Thymus (tissue), 11 donors: ENCODE measurements around the gene PLA2G6. TPM values are rescaled to one million over a fixed set of nuclear protein-coding genes. Genes with fewer than 3 reads are reported as not detected.
A peak's percentile ranks its signal among the peaks of the same experiment; 100 is the strongest.

ENCODE experiments used
- DNase-seq, 9 donors: peaks; one replicate each; pipeline ENCODE4 v3.0.0-alpha.2; 2013; ENCODE audit warnings: low spot score in 9 of 9, low read depth in 6 of 9, missing footprints in 1 of 9
- H3K27ac ChIP-seq, 2 donors: one replicate each; pipeline ENCODE4 v1.5.1; 2013; ENCODE audit warnings: control low read depth in 1 of 2, low read depth in 1 of 2, low read length in 1 of 2, mild to moderate bottlenecking in 1 of 2, moderate library complexity in 1 of 2
- H3K27me3 ChIP-seq, 2 donors: one replicate each; pipeline ENCODE4 v1.5.1; 2013; ENCODE audit warnings: low read length in 1 of 2; ENCODE audit not compliant: control insufficient read depth in 2 of 2, insufficient read depth in 1 of 2
- H3K36me3 ChIP-seq, 2 donors: one replicate each; pipeline ENCODE4 v1.5.1; 2013; ENCODE audit warnings: low read length in 1 of 2, mild to moderate bottlenecking in 1 of 2, moderate library complexity in 1 of 2; ENCODE audit not compliant: control insufficient read depth in 2 of 2, insufficient read depth in 2 of 2
- H3K4me1 ChIP-seq, 2 donors: one replicate each; pipeline ENCODE4 v1.5.1; 2013; ENCODE audit warnings: low read length in 2 of 2; ENCODE audit not compliant: control insufficient read depth in 2 of 2, insufficient read depth in 2 of 2
- H3K4me3 ChIP-seq, 2 donors: one replicate each; pipeline ENCODE4 v1.5.1; 2013; ENCODE audit warnings: low read length in 2 of 2, control low read depth in 1 of 2, mild to moderate bottlenecking in 1 of 2
- H3K9me3 ChIP-seq, 2 donors: one replicate each; pipeline ENCODE4 v1.5.1; 2013; ENCODE audit warnings: low read length in 1 of 2, mild to moderate bottlenecking in 1 of 2; ENCODE audit not compliant: control insufficient read depth in 2 of 2, insufficient read depth in 1 of 2
- WGBS: extraction: QIAGEN DNeasy Blood & Tissue Kit; methylation state at CpG from one replicate; pipeline ENCODE4 v1.1.7; 2013; 5-methylcytosine and 5-hydroxymethylcytosine counted together
- polyA plus RNA-seq: library from polyadenylated mRNA; stranded (reverse); fragments of 200-250 nt; gene quantifications from one replicate; pipeline ENCODE4 v1.2.3, GENCODE V29; 2013
- total RNA-seq: library from RNA; stranded (reverse); fragments of 120-200 nt; gene quantifications from one replicate; pipeline ENCODE4 v1.2.4, GENCODE V29; 2013
- donor health status: healthy.

Gene PLA2G6
- total and polyA plus RNA-seq, 2 donors = 25.6 to 103 TPM

DNA sequence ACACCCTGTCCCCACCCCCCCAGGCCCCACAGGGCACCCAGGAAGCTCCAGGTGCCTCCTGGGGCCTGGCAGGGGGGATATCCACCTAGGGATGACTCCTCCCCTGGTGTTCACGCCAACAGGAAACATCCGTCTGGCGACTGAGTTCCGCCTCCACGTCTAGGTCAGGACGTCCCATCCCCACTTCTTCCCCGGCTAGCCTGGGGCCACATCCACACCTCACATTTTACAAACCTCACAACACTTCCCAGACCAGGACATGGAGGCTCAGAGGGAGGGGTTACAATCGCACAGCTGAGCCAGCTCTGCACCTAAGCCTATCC is 41.1 kb upstream of the PLA2G6 start:
- 83% methylated on average over 8 of the region's 8 CpGs for WGBS
- no peaks in the 10 kb centered on the region for H3K27me3 ChIP-seq
- peaks cover 7 to 28% of the 10 kb centered on the region in 2 donors for H3K36me3 ChIP-seq
- no peak for DNase-seq
- peaks cover 0 to 19% of the 10 kb centered on the region in 2 donors for H3K4me1 ChIP-seq
- H3K27ac ChIP-seq = no peak overlapping the region
- no peak overlapping the region for H3K4me3 ChIP-seq
- H3K9me3 ChIP-seq = peaks cover 0 to 1% of the 10 kb centered on the region in 2 donors

DNA sequence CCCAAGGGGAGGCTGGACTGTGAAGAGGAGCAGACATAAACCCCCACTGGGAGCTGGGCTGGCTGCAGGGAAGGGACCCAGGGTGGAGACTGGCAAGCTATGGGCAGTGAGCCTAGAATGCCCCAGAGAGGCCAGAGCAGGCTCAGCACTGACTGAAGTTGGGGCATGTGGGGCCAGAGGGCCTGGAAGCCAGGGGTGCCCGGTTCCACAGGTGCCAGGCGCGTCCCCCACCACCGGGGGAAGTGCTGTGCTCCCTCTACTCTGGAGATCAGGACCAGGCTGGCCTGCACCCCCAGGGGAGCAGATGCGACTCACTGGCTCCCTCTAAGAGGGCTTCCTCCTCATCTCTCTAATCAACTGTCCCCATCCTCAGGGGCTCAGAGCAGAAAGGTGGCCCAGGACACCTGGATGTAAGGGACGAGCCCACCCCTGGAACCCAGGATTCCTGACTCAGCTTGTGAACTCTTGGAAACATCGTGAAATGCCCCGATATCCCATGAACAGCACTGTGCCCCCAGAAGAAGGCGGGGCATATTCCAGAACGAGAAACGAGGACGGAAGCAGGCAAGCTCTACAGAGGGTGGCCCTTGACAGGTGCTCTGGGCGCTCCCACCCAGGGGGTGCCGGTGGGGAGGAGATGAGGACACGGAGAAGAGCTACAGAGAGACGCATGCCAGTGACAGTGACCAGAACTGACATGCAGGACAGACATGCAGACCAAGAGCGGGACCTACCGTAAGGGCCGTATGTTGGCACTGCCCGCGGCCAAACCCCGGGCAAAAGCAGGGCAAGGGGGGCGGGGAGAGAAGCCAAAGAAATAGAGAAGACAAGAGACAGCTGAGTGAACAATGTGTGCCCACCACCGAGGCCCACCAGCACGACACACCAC is 40.5 kb upstream of the PLA2G6 start:
- DNase-seq = no peak
- no peaks in the 10 kb centered on the region for H3K27me3 ChIP-seq
- H3K4me3 ChIP-seq = no peak overlapping the region
- H3K36me3 ChIP-seq = peaks cover 4 to 22% of the 10 kb centered on the region in 2 donors
- WGBS = 94% methylated on average over 25 of the region's 25 CpGs
- H3K9me3 ChIP-seq = peaks cover 0 to 1% of the 10 kb centered on the region in 2 donors
- H3K27ac ChIP-seq = no peak overlapping the region
- H3K4me1 ChIP-seq = peaks cover 0 to 19% of the 10 kb centered on the region in 2 donors

DNA sequence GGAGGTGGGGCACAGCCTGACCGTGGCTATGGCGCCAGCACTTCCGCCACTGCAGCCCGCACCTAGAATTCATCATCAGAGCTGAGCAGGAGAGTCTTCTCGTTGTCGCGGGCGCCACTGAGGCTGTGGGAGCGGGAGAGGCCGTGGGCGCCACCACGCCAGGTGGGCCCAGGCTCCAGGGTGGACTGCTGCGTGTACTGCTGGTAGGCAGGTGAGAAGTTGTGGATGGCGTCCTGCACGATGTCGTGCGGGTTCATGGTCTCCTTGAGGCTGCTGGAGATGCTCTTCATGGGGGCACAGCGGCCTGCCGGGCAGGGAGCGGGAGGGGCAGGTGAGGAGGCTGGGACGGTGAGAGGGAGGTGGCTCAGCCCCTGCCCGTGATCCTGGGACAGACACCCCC is 39.8 kb upstream of the PLA2G6 start:
- H3K4me1 ChIP-seq = peaks cover 0 to 19% of the 10 kb centered on the region in 2 donors
- no peak overlapping the region for H3K4me3 ChIP-seq
- H3K9me3 ChIP-seq = peaks cover 0 to 1% of the 10 kb centered on the region in 2 donors
- no peak overlapping the region for H3K27ac ChIP-seq
- WGBS = 95% methylated on average over 22 of the region's 22 CpGs
- H3K27me3 ChIP-seq = no peaks in the 10 kb centered on the region
- H3K36me3 ChIP-seq = peaks cover 4 to 19% of the 10 kb centered on the region in 2 donors
- DNase-seq = no peak

DNA sequence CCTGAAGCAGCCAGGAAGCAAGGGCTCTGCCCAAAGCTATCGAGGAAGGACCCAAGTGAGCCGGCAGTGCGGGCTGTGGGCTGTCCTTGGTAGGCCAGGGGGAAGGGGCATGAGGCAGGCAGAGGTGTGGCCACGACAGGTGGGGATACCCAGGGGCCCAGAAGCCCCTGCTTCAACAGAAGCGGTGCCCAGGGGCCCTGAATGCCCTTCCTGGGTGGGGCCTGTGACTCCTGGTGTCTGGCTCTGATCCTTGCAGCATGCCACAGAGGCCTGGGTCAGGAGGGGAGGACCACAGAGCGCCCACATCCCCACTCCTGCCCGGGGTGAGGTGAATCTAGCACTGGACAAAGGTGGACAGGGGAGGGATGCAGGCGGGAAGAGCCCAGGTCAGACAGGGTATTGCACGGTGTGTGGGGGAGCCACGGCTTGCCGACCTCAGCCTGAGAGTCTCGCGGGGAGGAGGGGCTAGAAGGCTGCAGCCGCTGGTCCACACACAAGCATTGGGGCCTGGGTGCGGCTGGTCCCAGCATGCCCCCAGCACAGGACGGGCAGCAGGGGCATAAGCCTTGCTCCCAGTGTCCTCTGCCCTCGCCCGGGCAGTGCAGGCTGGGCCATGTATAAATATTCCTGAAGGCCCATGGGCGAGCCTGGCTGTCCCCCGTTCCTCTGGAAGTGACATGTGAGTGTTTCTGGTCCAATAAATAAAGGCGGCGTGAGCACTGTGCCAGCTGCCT is 39.2 kb upstream of the PLA2G6 start:
- Histone ChIP-seq H3K27ac (no peak overlapping the region), H3K4me1 (peaks cover 0 to 19% of the 10 kb centered on the region in 2 donors), H3K27me3 (no peaks in the 10 kb centered on the region), H3K4me3 (no peak overlapping the region), H3K9me3 (peaks cover 0 to 1% of the 10 kb centered on the region in 2 donors), H3K36me3 (peaks cover 4 to 17% of the 10 kb centered on the region in 2 donors)
- WGBS = 96% methylated on average over 22 of the region's 22 CpGs
- DNase-seq = no peak

DNA sequence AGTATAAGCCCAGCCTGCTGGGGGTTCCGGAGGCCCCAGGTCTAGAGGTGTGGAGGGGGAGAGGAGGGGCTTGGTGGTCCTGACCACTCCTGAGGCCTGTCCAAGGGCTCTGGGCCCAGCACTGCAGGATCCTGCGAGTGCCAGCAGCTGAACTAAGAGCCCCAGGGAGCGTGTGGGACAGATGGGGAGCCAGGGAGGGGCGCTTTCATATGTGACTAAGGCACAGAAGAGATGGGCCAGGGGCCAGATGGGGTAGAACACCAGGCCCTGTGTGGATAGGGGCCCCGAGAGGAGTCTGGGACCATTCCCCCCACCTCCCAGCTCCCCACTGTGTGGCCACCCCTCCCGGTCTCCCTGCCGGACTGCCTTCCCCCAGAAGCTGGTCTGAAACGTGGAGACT is 38.5 kb upstream of the PLA2G6 start:
- Histone ChIP-seq H3K9me3 (peaks cover 0 to 1% of the 10 kb centered on the region in 2 donors), H3K27ac (no peak overlapping the region), H3K27me3 (peaks cover 0 to 4% of the 10 kb centered on the region in 2 donors), H3K4me1 (peaks cover 0 to 20% of the 10 kb centered on the region in 2 donors), H3K4me3 (no peak overlapping the region), H3K36me3 (peaks cover under 1 to 17% of the 10 kb centered on the region in 2 donors)
- 97% methylated on average over 8 of the region's 8 CpGs for WGBS
- no peak for DNase-seq

DNA sequence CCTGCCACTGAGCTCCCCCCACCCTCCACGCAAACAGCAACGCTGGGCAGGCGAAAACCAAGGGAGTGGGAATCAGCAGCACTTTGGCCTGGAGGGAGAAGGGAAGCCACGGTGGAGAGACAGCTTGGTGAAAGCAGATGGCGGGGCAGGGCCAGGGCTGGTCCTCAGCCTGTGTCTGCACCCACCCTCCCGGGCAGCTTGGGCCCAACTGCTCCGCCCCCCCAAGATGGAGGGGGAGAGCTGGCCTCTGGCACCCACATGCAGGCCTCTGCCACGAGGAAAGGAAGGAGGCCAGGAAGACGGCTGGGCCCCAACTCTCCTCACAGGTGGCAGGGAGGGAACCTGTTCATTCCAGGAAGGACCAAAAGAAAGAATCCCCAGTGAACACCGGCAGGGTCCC is 38.0 kb upstream of the PLA2G6 start:
- Histone ChIP-seq H3K27ac (peak overlapping the region in 1 of 2 donors; percentile 36), H3K27me3 (peaks cover 0 to 9% of the 10 kb centered on the region in 2 donors), H3K4me1 (peaks cover 0 to 25% of the 10 kb centered on the region in 2 donors), H3K36me3 (peaks cover 0 to 11% of the 10 kb centered on the region in 2 donors), H3K4me3 (no peak overlapping the region), H3K9me3 (peaks cover 0 to 1% of the 10 kb centered on the region in 2 donors)
- WGBS = 91% methylated on average over 10 of the region's 10 CpGs
- DNase-seq = no peak

DNA sequence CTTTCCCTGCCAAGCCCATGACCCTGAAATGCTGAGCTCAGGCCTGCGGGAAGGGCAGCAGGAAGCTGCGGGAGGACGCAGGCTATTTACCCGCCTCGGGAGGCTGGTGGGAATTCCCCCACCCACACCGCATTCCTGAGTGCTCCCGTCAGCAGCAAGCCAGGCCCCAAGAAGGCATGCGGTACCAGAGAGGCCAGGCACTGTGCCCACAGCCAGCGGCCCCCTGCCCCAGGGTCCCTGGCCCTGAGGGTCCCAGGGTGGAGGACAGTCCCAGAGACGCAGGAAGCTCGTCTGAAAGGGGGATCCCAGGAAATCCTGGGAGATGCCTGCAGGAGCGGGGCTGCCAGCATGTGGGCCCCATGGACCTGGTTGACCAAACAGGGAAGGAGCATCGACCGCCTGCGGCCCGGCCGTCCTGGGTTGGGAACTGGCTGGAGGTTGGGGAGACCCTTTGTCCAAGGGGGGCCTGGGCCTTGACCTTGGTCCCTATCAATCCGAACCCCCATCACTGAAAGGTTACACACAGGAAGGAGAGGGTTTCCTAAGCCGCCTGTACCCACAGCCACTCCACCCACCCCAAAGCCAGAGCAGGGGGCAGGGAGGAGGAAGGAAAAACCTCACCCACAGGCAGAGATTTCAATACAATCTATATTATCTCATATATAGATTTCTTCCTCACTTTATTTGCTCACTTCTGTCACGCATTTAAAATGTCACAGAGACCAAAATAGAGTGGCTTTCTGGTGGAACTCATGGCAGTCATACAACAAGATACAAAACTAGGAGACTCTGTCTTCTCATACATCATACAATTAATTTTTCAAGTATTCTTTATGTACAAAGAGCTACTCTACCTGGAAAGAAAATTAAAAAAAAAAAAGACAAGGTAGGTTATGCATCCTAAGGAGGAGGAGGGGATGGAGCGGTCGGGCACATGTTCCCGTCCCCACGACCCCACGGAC is 37.3 kb upstream of the PLA2G6 start:
- H3K36me3 ChIP-seq = peaks cover 0 to 9% of the 10 kb centered on the region in 2 donors
- peaks cover 2 to 15% of the 10 kb centered on the region in 2 donors for H3K27me3 ChIP-seq
- DNase-seq = peak in 1 of 9 donors; percentile 18
- peaks cover 3 to 30% of the 10 kb centered on the region in 2 donors for H3K4me1 ChIP-seq
- H3K27ac ChIP-seq = peak overlapping the region; percentile 62 to 68
- peaks cover 0 to 1% of the 10 kb centered on the region in 2 donors for H3K9me3 ChIP-seq
- whole genome bisulfite sequencing = 93% methylated on average over 25 of the region's 25 CpGs
- no peak overlapping the region for H3K4me3 ChIP-seq

DNA sequence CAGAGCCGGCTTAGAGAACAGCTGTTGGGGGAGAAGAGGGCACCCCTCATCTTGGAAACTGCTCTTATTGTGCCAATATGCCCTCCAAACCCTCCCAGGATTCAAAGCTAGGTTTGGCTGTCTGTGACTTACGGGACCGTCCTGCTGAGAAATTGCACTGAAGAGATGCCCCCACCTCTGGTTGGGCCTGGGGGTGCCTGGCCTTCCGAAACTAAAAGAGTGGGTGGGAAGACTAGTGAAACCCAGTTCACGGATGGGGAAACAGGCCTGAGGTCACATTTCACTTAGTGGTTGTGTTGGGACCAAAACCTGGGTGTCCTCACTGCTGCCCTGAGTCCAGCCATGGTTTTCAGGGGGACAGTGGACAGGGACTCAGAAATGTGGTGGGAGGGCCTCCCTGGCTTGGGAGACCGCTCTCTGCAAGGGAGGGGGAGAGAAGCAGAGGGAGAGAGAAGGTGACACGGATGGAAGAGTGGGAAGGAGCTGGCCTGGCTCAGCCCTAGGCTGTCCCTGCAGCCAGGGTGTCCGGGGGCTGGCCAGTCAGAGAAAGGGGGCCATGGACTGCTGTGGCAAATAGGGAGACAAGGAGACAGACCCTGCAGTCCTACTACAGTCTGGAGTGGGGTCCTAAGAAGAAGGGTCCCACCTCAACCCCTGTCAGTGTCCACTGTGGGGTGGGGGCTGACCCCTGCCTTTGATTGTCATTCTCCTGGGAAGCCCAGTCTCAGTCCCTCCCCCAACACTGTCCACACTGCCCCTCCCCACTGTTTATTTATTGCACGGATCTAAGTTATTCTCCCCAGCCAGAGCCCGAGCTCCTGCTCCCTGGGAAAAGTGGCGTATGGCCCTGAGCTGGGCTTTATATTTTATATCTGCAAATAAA is 33.8 kb upstream of the PLA2G6 start:
- H3K9me3 ChIP-seq = no peaks in the 10 kb centered on the region
- H3K27me3 ChIP-seq = peaks cover 2 to 31% of the 10 kb centered on the region in 2 donors
- no peak overlapping the region for H3K4me3 ChIP-seq
- DNase-seq = no peak
- 96% methylated on average over 11 of the region's 11 CpGs for WGBS
- H3K36me3 ChIP-seq = no peaks in the 10 kb centered on the region
- H3K4me1 ChIP-seq = peaks cover 3 to 24% of the 10 kb centered on the region in 2 donors
- H3K27ac ChIP-seq = no peak overlapping the region
